K562 (cell line): ENCODE results near the gene HINT3. TPM values are rescaled to one million over a fixed set of nuclear protein-coding genes. Genes with fewer than 3 reads are reported as not detected.

Experiments used
- ATF1 ChIP-seq, 2 experiments: fragments of 450-650 bp in 1 of 2; IDR thresholded peaks; 2 replicates each; pipeline ENCODE4 v1.6.1; 2016; ENCODE audit warnings: missing compliant biosample characterization in 1 of 2, missing genetic modification characterization in 1 of 2
- CBFA2T2 ChIP-seq: fragments of 450-650 bp; conservative IDR thresholded peaks from 2 replicates; pipeline ENCODE4 v1.6.1; 2017; ENCODE audit warnings: mild to moderate bottlenecking
- HNRNPL ChIP-seq: fragments of 200-400 bp; formaldehyde crosslinking; IDR thresholded peaks from 2 replicates; pipeline ENCODE4 v1.6.1; 2017; ENCODE audit warnings: low read depth, mild to moderate bottlenecking, low read length
- ILK ChIP-seq: fragments of 450-650 bp; IDR thresholded peaks from 2 replicates; pipeline ENCODE4 v1.6.1; 2016; ENCODE audit warnings: missing genetic modification characterization, low read depth, mild to moderate bottlenecking, missing compliant biosample characterization, moderate library complexity, borderline replicate concordance
- MAZ ChIP-seq, 2 experiments: fragments of 450-650 bp in 1 of 2; sonication (generic) in 1 of 2; formaldehyde crosslinking; IDR thresholded peaks in 1 of 2; conservative IDR thresholded peaks in 1 of 2; 2 replicates each; pipeline versions ENCODE4 v1.4.0 to v1.5.0; 2020; ENCODE audit warnings: mild to moderate bottlenecking in 1 of 2, missing genetic modification reagents in 1 of 2
- MBD2 ChIP-seq: sonication (generic); IDR thresholded peaks from 2 replicates; pipeline ENCODE4 v1.6.1; 2016; ENCODE audit warnings: low read depth, borderline replicate concordance
- PHF8 ChIP-seq: fragments of 200-600 bp; sonication (generic); IDR thresholded peaks from 2 replicates; pipeline ENCODE4 v1.6.1; 2012; ENCODE audit warnings: mixed run types, mild to moderate bottlenecking, inconsistent platforms, low read length, moderate library complexity, borderline replicate concordance
- SRF ChIP-seq, 2 experiments: fragments of 250-450, 450-650 bp in 1 of 2; sonication (Bioruptor Pico) in 1 of 2; sonication (generic) in 1 of 2; formaldehyde crosslinking; IDR thresholded peaks; 2 replicates each; pipeline versions ENCODE4 v1.5.0 to v1.5.1; 2020 to 2022; ENCODE audit warnings: mild to moderate bottlenecking in 1 of 2, missing genetic modification reagents in 1 of 2
- SRSF1 ChIP-seq: fragments of 200-400 bp; formaldehyde crosslinking; IDR thresholded peaks from 2 replicates; pipeline ENCODE4 v1.6.1; 2017; ENCODE audit warnings: mild to moderate bottlenecking, low read depth, low read length, moderate library complexity
- TAF7 ChIP-seq: fragments of 450-650 bp; IDR thresholded peaks from 2 replicates; pipeline ENCODE4 v1.6.1; 2016; ENCODE audit warnings: missing genetic modification characterization, missing compliant biosample characterization
- ZNF174 ChIP-seq: fragments of 250-450 bp; sonication (Bioruptor Pico); IDR thresholded peaks from 2 replicates; pipeline ENCODE4 v1.4.0; 2020; ENCODE audit warnings: mild to moderate bottlenecking
- polyA plus RNA-seq, 8 experiments: library from polyadenylated mRNA; depleted of rRNA in 4 of 8; stranded (reverse) in 5 of 8; unstranded in 3 of 8; fragments of >200 nt; fragmentation: Nextera tagmentation in 2 of 8; fragmentation: Illumina TruSeq in 1 of 8; extraction: Ambion mirVana in 2 of 8; extraction: Trizol in 1 of 8; gene quantifications; 2 replicates each; pipeline versions ENCODE4 v1.2.1 to v1.2.3, GENCODE V29; 2011 to 2014; ENCODE audit warnings: inconsistent platforms in 1 of 8, missing spikeins in 1 of 8
- total RNA-seq, 7 experiments: library from RNA; depleted of rRNA in 6 of 7; stranded (reverse); fragments of >200 nt in 6 of 7; fragmentation: Illumina TruSeq in 2 of 7; extraction: Trizol in 2 of 7; gene quantifications; 2 replicates each; pipeline versions ENCODE4 v1.2.1 to v1.2.3, GENCODE V29; 2011 to 2021; ENCODE audit warnings: low replicate concordance in 1 of 7
- TF ChIP-seq, protein P1 (sequence below): fragments of 250-450 bp; sonication (Bioruptor Pico); IDR thresholded peaks from 2 replicates; pipeline ENCODE4 v1.4.0; 2020; ENCODE audit warnings: mild to moderate bottlenecking, moderate library complexity
- TF ChIP-seq, protein P2 (sequence below): fragments of 150-350 bp; IDR thresholded peaks from 2 replicates; pipeline ENCODE4 v1.6.1; 2014; ENCODE audit warnings: low read depth, mild to moderate bottlenecking, low read length, borderline replicate concordance
- TF ChIP-seq, protein P3 (sequence below): sonication (generic); formaldehyde crosslinking; IDR thresholded peaks from 2 replicates; pipeline ENCODE4 v1.8.0; 2023; ENCODE audit warnings: mild to moderate bottlenecking, missing genetic modification reagents
- TF ChIP-seq, protein P4 (sequence below), 3 experiments: IDR thresholded peaks in 2 of 3; conservative IDR thresholded peaks in 1 of 3; 2 replicates each; pipeline ENCODE4 v1.5.1; 2011 to 2012; ENCODE audit warnings: low read length in 3 of 3, mild to moderate bottlenecking in 3 of 3, control low read depth in 2 of 3, improper control_type of control experiment in 1 of 3, inconsistent platforms in 1 of 3, low read depth in 1 of 3, mixed read lengths in 1 of 3, moderate library complexity in 1 of 3; ENCODE audit not compliant: insufficient read depth in 2 of 3

HINT3 gene
- total and polyA plus RNA-seq, 9 of the 15 experiments (the other 6 are each of a cell fraction or from before 2014, with no cell fraction given) = 1.4 to 16.6 (median 10.8) TPM

DNA sequence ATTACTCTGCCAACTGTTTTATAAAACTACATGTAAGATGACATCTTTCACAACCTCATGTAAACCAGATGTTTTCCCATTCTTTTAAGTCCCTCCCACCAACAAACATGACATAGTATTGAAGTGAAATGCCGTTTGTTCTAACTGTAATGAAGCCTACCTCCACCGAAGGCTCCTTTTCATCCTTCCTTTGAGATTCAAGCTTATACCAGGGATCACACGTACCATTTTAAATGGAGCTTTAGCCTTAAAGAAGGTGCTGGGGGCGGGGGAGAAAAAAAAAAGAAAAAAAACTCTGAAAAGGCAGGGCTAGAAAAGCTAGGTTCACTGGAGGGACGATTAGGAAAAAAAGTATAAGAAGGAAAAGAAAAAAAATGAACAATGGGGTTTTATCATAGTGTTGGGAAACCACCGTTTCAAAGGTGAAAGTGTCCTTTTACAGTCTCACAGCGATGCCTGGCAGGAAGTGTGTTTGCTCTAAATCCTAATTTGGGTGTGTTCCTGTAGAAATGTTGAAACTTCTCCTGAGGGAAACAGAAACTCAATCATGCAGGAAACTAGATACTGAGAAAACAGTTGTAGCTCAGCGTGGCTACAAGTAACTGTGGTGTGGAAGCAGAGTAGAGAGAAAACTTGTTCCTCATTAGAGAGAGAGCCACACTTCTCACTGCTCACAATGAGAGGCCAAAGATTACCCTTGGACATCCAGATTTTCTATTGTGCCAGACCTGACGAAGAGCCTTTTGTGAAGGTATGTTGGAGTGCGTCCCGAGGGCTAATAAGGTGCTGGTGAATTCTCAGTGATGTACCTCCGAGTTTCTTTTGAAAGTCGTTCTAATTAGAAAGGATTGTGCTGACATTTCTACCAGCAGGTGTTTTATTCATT, 37.6 kb upstream of the HINT3 start (continued):
- TF ChIP-seq SRF (CRISPR knock-in tag; IDR thresholded peaks at IDR 0.05) (peak; percentile 87 to 94), MBD2 (no peak), TAF7 (tag) (no peak), CBFA2T2 (no peak), PHF8 (peak; percentile 40; the same call in 1 of the 2 replicates), ATF1 (CRISPR knock-in tag; IDR thresholded peaks at IDR 0.05) (no peak), ATF1 (tag; IDR thresholded peaks at IDR 0.05) (no peak), MAZ (CRISPR knock-in tag; conservative IDR thresholded peaks at IDR 0.05 in 1 of 2, IDR thresholded peaks at IDR 0.05 in 1 of 2) (no peak), ZNF174 (no peak), HNRNPL (no peak), SRSF1 (no peak), ILK (tag) (no peak)
- TF ChIP-seq, protein P1, sequence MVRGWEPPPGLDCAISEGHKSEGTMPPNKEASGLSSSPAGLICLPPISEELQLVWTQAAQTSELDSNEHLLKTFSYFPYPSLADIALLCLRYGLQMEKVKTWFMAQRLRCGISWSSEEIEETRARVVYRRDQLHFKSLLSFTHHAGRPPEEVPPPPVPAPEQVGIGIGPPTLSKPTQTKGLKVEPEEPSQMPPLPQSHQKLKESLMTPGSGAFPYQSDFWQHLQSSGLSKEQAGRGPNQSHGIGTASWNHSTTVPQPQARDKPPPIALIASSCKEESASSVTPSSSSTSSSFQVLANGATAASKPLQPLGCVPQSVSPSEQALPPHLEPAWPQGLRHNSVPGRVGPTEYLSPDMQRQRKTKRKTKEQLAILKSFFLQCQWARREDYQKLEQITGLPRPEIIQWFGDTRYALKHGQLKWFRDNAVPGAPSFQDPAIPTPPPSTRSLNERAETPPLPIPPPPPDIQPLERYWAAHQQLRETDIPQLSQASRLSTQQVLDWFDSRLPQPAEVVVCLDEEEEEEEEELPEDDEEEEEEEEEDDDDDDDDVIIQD (CRISPR knock-in tag) = no peak
- TF ChIP-seq, protein P2, sequence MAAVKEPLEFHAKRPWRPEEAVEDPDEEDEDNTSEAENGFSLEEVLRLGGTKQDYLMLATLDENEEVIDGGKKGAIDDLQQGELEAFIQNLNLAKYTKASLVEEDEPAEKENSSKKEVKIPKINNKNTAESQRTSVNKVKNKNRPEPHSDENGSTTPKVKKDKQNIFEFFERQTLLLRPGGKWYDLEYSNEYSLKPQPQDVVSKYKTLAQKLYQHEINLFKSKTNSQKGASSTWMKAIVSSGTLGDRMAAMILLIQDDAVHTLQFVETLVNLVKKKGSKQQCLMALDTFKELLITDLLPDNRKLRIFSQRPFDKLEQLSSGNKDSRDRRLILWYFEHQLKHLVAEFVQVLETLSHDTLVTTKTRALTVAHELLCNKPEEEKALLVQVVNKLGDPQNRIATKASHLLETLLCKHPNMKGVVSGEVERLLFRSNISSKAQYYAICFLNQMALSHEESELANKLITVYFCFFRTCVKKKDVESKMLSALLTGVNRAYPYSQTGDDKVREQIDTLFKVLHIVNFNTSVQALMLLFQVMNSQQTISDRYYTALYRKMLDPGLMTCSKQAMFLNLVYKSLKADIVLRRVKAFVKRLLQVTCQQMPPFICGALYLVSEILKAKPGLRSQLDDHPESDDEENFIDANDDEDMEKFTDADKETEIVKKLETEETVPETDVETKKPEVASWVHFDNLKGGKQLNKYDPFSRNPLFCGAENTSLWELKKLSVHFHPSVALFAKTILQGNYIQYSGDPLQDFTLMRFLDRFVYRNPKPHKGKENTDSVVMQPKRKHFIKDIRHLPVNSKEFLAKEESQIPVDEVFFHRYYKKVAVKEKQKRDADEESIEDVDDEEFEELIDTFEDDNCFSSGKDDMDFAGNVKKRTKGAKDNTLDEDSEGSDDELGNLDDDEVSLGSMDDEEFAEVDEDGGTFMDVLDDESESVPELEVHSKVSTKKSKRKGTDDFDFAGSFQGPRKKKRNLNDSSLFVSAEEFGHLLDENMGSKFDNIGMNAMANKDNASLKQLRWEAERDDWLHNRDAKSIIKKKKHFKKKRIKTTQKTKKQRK = no peak
- TF ChIP-seq, protein P3, sequence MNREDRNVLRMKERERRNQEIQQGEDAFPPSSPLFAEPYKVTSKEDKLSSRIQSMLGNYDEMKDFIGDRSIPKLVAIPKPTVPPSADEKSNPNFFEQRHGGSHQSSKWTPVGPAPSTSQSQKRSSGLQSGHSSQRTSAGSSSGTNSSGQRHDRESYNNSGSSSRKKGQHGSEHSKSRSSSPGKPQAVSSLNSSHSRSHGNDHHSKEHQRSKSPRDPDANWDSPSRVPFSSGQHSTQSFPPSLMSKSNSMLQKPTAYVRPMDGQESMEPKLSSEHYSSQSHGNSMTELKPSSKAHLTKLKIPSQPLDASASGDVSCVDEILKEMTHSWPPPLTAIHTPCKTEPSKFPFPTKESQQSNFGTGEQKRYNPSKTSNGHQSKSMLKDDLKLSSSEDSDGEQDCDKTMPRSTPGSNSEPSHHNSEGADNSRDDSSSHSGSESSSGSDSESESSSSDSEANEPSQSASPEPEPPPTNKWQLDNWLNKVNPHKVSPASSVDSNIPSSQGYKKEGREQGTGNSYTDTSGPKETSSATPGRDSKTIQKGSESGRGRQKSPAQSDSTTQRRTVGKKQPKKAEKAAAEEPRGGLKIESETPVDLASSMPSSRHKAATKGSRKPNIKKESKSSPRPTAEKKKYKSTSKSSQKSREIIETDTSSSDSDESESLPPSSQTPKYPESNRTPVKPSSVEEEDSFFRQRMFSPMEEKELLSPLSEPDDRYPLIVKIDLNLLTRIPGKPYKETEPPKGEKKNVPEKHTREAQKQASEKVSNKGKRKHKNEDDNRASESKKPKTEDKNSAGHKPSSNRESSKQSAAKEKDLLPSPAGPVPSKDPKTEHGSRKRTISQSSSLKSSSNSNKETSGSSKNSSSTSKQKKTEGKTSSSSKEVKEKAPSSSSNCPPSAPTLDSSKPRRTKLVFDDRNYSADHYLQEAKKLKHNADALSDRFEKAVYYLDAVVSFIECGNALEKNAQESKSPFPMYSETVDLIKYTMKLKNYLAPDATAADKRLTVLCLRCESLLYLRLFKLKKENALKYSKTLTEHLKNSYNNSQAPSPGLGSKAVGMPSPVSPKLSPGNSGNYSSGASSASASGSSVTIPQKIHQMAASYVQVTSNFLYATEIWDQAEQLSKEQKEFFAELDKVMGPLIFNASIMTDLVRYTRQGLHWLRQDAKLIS (CRISPR knock-in tag) = peak; percentile 76; the same call in 1 of the 2 replicates
- TF ChIP-seq, protein P4, sequence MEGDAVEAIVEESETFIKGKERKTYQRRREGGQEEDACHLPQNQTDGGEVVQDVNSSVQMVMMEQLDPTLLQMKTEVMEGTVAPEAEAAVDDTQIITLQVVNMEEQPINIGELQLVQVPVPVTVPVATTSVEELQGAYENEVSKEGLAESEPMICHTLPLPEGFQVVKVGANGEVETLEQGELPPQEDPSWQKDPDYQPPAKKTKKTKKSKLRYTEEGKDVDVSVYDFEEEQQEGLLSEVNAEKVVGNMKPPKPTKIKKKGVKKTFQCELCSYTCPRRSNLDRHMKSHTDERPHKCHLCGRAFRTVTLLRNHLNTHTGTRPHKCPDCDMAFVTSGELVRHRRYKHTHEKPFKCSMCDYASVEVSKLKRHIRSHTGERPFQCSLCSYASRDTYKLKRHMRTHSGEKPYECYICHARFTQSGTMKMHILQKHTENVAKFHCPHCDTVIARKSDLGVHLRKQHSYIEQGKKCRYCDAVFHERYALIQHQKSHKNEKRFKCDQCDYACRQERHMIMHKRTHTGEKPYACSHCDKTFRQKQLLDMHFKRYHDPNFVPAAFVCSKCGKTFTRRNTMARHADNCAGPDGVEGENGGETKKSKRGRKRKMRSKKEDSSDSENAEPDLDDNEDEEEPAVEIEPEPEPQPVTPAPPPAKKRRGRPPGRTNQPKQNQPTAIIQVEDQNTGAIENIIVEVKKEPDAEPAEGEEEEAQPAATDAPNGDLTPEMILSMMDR (IDR thresholded peaks at IDR 0.05 in 2 of 3, conservative IDR thresholded peaks at IDR 0.05 in 1 of 3; ENCODE audit: insufficient read depth in 2 of 3, low read depth in 1 of 3, low read length in 3 of 3) = no peak
